Measurements from ENCODE around the gene SAMM50.

The SAMM50 gene

DNA sequence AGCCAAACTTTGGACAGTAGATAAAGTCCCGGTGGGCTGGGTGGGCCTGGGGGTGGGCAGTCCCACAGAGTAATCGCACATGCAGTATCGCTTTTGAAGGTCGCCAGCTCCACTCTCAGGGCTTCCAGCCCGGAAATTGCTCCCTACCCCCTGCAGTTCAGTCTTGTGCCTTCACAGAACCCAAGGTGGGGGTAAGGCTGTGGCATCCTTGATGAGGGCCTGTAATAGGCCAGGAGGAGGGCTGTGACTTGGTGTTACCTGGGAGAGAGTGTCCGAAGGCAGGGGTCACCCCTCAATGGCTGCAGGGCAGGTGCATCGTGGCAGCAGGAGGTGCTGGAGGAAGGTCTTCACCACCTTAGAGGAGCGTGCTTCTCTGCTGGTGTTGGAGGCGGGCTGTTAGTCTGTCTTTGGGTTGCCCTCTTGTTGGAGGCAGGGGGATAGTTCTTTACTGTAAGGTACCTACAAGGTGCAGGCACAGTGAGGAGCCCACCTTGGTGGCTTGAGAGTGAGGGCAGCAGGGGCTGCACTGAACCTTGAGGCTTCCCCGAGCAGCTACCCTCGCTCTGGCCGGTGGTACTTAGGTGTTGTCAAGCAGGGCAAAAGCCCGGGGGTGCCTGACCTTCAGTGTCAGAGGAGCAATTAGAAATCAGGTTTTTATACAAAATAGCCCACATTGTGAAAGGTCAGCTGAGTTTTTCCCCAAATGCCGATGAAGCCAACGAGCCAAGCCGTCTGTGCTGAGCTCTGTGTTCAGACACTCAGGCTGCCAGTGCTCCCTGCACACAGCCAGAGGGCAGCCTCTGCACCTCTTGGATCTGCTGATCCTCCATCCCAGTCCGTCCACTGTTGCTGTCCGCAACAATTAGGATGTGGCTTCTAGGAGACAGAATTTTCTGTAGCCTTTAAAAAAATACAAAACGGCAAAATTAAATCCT lies 21.9 kb downstream of the SAMM50 start:
- no peak for DNase-seq (ENCODE audit: low read depth)

GRCh38 chr22:43978558-43978957 lies 23.3 kb downstream of the SAMM50 start:
- no peak for DNase-seq (ENCODE audit: low read depth)

- DNase-seq (ENCODE audit: low read depth), result no peak
These were observed 25.3 kb downstream of the SAMM50 start for GRCh38 chr22:43980579-43980978.

DNA sequence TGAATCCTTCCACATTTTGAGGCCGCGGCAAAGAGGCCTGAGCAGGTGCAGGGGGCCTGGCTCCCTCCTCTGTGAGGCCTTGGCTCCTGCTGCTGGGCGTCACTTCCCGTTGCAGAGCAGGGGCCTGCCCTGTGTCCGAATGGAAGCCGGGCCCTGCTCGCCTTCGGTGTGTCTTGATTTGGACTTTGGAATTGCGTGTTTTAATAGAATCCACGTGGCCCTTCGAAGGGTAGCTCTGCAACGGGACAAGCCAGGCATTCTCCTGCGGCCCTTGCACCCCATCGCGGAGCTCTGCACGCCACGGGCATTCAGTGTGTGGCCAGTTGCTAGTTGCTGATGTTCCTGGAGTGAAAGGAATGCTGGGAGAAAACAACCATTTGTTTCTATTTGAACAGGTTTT lies 25.8 kb downstream of the SAMM50 start:
- DNase-seq (ENCODE audit: low read depth), result no peak

DNA sequence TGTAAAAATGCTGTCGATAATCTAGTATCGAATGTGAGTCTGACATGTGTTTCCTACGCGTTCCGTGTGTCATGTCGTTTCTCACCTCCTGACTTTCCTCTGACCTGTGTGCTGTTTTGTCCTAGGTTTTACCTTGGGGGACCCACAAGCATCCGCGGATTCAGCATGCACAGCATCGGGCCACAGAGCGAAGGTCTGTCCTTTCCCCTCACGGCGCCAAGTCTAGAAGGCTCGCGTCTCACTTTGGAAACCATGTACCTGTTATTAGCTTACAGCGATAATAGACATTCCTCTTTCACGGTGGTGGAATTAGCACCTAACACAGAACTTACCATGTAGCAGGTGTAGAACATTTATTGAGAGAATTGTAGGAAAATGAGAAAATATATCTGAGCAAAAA lies 28.6 kb downstream of the SAMM50 start:
- DNase-seq (ENCODE audit: low read depth), result no peak

GRCh38 chr22:43985532-43985931 lies 30.3 kb downstream of the SAMM50 start:
- DNase-seq (ENCODE audit: low read depth), result no peak

- DNase-seq (ENCODE audit: low read depth), result no peak
These were observed 33.0 kb downstream of the SAMM50 start for GRCh38 chr22:43988116-43988820.

- no peak for DNase-seq (ENCODE audit: low read depth)
These were observed 33.7 kb downstream of the SAMM50 start for GRCh38 chr22:43988960-43989359.

DNA sequence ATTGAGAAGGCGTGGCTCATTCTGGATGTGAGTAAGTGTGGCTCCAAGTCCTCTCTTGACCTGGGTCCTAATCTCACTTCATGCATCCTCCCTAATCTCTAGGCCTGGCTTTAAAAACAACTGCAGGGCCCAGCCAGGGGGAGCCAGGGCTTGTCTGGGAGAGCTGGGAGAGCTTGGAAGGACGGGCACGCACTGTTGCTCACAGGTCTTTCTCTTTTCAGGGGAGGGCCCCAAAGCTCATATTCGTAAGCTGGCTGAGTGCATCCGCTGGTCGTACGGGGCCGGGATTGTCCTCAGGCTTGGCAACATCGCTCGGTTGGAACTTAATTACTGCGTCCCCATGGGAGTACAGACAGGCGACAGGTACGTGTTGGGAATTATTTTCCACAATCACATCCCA lies 34.8 kb downstream of the SAMM50 start:
- DNase-seq (ENCODE audit: low read depth), result no peak

GRCh38 chr22:43991316-43992020 lies 36.2 kb downstream of the SAMM50 start:
- DNase-seq (ENCODE audit: low read depth), result no peak

DNA sequence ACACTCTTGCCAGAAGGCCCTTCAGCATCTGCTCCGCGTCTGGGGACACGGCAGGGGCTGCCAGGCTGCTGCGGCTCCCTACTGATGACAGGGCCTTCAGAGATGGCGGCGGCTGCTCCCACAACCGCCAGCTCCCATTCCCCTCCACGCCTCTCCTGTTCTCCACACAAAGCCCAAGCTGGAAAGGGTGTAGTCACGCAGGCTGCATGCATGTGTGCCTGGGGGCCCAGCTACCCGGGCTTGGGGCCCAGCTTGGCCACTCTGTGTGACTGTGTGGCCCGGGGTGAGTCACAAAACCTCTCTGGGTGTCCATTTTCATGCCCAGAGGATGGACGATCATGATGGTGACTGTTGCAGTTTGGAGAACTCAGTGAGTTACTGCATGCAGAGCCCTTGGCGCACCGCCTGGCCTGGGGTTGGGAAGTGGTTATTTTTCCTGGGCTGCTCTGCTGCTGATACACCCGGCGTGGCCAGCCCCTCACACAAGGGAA lies 37.1 kb downstream of the SAMM50 start:
- no peak for DNase-seq (ENCODE audit: low read depth)

GRCh38 chr22:43993072-43993760 lies 38.0 kb downstream of the SAMM50 start:
- peak; percentile 28 for DNase-seq (ENCODE audit: low read depth)

DNA sequence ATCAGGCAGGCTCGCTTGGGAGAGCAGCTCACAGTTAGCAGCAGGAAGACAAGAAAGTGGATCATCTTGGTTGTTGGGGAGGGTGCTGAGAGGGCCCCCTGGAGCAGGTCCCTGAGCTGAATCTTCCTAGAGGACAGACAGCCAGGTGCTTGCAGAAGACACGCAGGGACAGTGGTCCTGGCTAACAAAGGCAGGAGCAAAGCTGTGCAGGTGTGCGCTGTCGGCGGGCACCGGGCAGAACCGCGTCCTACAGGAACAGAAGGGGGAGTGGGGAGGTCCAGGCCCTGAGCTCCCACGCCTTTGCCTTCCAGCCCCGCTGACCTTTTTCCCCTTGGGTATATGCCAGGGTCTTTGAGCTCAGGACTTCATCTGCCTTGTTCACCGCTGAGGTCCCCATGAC lies 38.8 kb downstream of the SAMM50 start:
- no peak for DNase-seq (ENCODE audit: low read depth)

- no peak for DNase-seq (ENCODE audit: low read depth)
These were observed 39.2 kb downstream of the SAMM50 start for GRCh38 chr22:43994416-43994815.

- no peak for DNase-seq (ENCODE audit: low read depth)
These were observed 39.9 kb downstream of the SAMM50 start for GRCh38 chr22:43995057-43995685.

DNA sequence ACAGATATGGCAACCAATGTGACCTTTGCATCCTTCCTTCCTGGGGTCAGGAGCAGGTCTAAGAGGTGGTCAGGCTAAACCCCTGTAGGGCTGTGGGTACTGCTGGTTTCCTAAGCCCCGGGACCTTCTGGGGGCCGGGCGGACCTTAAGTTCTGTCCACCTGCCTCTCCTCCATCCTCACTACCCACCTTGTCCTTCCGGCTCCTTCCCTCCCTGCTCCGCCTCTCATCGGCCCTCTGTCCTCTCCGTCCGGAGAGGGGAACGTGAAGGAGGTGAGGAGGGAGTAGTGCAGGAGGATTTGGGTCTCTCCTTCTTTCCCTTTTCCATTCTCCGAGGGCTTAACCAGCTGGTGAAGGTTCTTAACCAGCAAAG lies 40.5 kb downstream of the SAMM50 start:
- DNase-seq (ENCODE audit: low read depth), result no peak

- DNase-seq (ENCODE audit: low read depth), result peak; percentile 52
These were observed 41.1 kb downstream of the SAMM50 start for GRCh38 chr22:43996170-43996980.

DNA sequence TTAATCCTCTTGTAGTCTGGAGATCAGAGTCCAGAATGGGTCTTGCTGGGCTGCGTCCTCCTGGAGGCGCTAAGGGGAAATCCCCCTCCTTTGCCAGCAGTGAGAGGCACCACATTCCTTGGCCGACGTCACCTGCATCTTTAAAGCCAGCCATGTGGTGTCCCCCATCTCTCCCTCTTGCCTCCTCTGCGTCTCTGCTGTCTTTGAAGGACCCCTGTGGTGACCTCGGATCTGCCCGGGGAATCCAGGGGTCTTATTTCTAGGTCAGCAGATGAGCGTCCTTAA lies 41.7 kb downstream of the SAMM50 start:
- DNase-seq (ENCODE audit: low read depth), result no peak

DNA sequence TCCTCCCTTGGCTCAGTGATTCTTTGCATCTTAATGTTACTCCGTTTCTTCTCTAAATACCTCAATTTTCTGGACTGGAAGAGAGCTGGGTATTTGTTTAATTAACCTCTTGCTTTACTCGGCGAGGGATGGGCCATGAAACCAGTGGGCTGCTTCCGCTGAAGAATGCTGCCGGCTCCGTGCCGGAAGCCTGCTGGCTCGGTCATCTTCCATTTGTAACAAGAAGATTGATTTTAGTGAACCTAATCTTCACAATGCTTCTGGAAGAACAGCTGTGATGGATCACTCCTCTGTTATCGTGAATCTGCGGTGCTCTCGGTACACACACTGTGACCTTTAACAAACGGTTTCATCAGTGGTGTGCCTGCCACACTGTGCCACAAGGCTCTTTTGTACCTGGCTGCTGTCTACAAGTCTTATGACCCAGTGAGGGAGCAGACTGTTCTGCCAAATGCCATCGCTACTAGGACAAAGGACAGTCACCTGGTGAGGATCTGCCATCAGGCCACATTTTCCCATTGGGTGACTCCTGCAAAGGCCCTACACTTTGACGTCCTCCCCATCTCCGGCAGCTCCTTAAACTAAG lies 43.5 kb downstream of the SAMM50 start:
- DNase-seq (ENCODE audit: low read depth), result no peak

- no peak for DNase-seq (ENCODE audit: low read depth)
These were observed 44.1 kb downstream of the SAMM50 start for GRCh38 chr22:43999378-43999777.

- DNase-seq (ENCODE audit: low read depth), result no peak
These were observed 44.9 kb downstream of the SAMM50 start for GRCh38 chr22:44000123-44000522.
